GM18951 (cell line): ENCODE results near the gene CDC14A.

Experiments
- POLR2A ChIP-seq: IDR thresholded peaks from 4 replicates; pipeline ENCODE4 v1.6.1; 2011; ENCODE audit warnings: mild to moderate bottlenecking; ENCODE audit not compliant: insufficient read length, insufficient read depth; ENCODE audit errors: extremely low read depth
- in situ Hi-C: fragments of 300-500 bp; cut with MboI; formaldehyde crosslinking; loops from one replicate; pipeline ENCODE4 v1.12.0; 2022; ENCODE audit warnings: low sequenced_read_pairs, mixed read lengths, inconsistent platforms; ENCODE audit not compliant: unreplicated experiment

Gene CDC14A

DNA sequence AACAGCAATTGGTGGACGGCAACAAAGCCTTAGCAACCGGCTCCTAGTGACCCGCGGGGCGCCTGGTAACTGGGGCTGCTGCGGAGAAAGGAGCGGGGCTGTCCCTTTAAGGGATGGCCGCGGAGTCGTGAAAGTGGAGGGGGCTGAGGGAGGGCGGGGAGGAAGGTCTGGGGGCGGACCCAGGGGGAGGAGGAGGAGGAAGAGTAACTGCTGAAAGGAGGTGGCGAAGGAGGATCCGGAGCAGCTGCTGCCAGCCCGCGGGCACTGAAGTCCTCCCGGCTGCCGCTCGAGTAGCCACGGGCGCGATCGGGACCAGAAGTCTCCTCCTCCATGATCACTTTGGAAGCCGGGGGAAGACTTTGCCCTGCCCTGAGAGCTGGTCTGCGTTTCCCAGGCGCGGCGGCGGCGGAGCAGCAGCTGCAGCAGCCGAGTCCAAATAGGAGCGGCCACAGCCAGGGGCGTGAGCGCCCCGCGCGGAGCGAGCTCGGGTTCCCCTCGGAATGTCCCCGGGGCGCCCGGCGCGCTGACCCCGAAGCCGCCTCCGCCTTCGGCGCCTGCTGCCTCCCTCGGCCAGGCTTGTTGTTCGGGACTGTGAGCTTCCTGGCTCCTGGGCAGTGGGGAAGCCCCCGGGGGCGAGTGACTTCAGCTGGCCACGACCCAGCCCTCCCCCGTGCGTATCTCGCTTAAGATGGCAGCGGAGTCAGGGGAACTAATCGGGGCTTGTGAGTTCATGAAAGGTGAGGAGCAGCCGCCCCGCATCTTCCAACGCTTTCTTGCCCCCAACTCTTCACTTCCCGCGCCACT, at the start of gene CDC14A:
TSS of gene CDC14A (plus strand) at position 240 of the 804 bp plus-strand sequence. CDS start at position 689, 449 bp downstream.
- TF ChIP-seq POLR2A: peak; percentile 79
- in situ Hi-C loops: no loop called here

DNA sequence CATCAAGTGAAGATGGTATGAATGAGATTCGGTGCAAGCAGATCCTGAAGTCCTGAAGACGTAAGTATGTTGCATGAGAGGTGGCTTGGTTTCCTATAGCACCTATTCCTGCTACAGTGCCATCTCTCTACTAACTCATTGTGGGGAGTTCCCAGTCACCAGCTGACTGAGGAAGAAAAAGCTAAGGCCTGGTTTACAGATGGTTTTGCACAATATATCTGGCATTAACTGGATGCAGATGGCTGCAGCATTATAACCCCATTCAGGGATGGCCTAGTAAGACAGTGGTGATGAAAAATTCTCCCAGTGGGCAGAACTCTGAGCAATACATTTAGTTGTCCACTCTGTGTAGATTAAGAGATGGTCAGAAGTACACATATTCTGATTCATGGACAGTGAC, 49.6 kb upstream of the CDC14A start:
- TF ChIP-seq POLR2A: no peak
- in situ Hi-C loops: no loop called here

DNA sequence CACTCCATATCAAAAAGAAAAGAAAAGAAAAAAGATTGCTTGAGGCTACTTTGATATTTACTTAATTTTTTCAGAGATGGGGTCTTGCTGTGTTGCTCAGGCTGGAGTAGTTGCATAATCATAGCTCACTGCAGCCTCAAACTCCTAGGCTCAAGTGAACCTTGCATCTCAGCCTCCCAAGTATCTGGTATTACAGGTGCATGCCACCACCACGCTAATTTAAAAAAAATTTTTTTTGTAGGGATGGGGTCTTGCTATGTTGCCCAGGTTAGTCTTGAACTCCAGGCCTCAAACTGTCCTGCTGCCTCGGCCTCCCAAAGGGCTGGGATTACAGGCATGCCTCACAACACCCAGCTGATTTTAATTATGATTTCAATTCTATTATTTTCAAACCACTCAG, 48.1 kb upstream of the CDC14A start:
- no peak for TF ChIP-seq POLR2A
- in situ Hi-C loops: no loop called here

- in situ Hi-C loops: no loop called here
- no peak for TF ChIP-seq POLR2A
These were observed 47.4 kb upstream of the CDC14A start for GRCh38 chr1:100304921-100305320.

- in situ Hi-C loops: no loop called here
- TF ChIP-seq POLR2A: no peak
These were observed 46.4 kb upstream of the CDC14A start for GRCh38 chr1:100305954-100306353.

GRCh38 chr1:100306735-100307313, 45.5 kb upstream of the CDC14A start:
- in situ Hi-C loops: no loop called here

GRCh38 chr1:100308777-100309176, 43.5 kb upstream of the CDC14A start:
- in situ Hi-C loops: no loop called here
- no peak for TF ChIP-seq POLR2A

More at GRCh38 chr1:100306735-100307313, 45.5 kb upstream of the CDC14A start:
- TF ChIP-seq POLR2A: no peak

GRCh38 chr1:100309863-100310262, 42.4 kb upstream of the CDC14A start:
- TF ChIP-seq POLR2A: no peak

GRCh38 chr1:100313382-100313781, 38.9 kb upstream of the CDC14A start:
- in situ Hi-C loops: no loop called here

More at GRCh38 chr1:100309863-100310262, 42.4 kb upstream of the CDC14A start:
- in situ Hi-C loops: no loop called here

GRCh38 chr1:100316622-100317021, 35.7 kb upstream of the CDC14A start:
- TF ChIP-seq POLR2A: no peak
- in situ Hi-C loops: no loop called here

More at GRCh38 chr1:100313382-100313781, 38.9 kb upstream of the CDC14A start:
- TF ChIP-seq POLR2A: no peak

- in situ Hi-C loops: no loop called here
- TF ChIP-seq POLR2A: no peak
These were observed 31.8 kb upstream of the CDC14A start for GRCh38 chr1:100320311-100321099.

DNA sequence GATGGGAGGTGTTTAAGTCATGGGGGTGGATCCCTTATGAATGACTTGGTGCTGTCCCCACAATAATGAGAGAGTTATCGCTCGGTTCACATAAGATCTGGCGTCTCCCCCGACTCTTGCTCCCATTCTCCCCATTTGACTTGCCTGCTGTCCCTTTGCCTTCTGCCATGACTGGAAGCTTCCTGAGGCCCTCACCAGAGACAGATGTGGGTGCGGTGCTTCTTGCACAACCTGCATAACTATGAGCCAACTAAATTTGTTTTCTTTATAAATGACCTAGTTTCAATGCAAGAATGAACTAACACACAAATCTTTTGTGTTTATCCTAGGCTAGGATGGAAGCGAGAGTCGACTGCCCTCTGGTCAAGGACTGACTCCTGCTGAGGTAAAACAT, 31.2 kb upstream of the CDC14A start:
- in situ Hi-C loops: no loop called here

GRCh38 chr1:100321506-100321905, 30.8 kb upstream of the CDC14A start:
- in situ Hi-C loops: no loop called here
- no peak for TF ChIP-seq POLR2A

More for the DNA sequence above, 31.2 kb upstream of the CDC14A start:
- TF ChIP-seq POLR2A: no peak
